NCI-H2171 (cell line): ENCODE results near the gene VPS33B.
"Not testable (repeated sequence)": the region's sequence is repeated elsewhere in the genome, so short reads cannot be mapped to it uniquely, and the experiment has no call there.

Experiments
- DNase-seq: peaks from one replicate; lab custom pipeline; 2025; lab: John Stamatoyannopoulos, UW

Gene VPS33B

GRCh38 chr15:91022075-91022831 is at the start of gene VPS33B:
TSS of gene VPS33B (minus strand) at chr15:91022594. CDS start at chr15:91022249, 345 bp downstream.
- DNase-seq: peak; percentile 93

GRCh38 chr15:91072161-91072560 is 49.8 kb upstream of the VPS33B start:
- no peak for DNase-seq

- no peak for DNase-seq
These were observed 48.5 kb upstream of the VPS33B start for GRCh38 chr15:91070872-91071271.

- DNase-seq: no peak
These were observed 46.6 kb upstream of the VPS33B start for GRCh38 chr15:91068966-91069365.

GRCh38 chr15:91068436-91068835 is 46.0 kb upstream of the VPS33B start:
- DNase-seq: no peak

- no peak for DNase-seq
These were observed 44.6 kb upstream of the VPS33B start for GRCh38 chr15:91067036-91067435.

GRCh38 chr15:91065505-91065904 is 43.1 kb upstream of the VPS33B start:
- no peak for DNase-seq

GRCh38 chr15:91061997-91062396 is 39.6 kb upstream of the VPS33B start:
- no peak for DNase-seq

GRCh38 chr15:91061230-91061629 is 38.8 kb upstream of the VPS33B start:
- no peak for DNase-seq

GRCh38 chr15:91055548-91056331 is 33.3 kb upstream of the VPS33B start:
- DNase-seq: peak; percentile 74

- DNase-seq: no peak
These were observed 32.4 kb upstream of the VPS33B start for GRCh38 chr15:91054816-91055215.

GRCh38 chr15:91051248-91051647 is 28.9 kb upstream of the VPS33B start:
- no peak for DNase-seq

- DNase-seq: no peak
These were observed 27.7 kb upstream of the VPS33B start for GRCh38 chr15:91050128-91050455.

GRCh38 chr15:91049378-91050127 is 27.2 kb upstream of the VPS33B start:
- peak; percentile 45 for DNase-seq

- DNase-seq: no peak
These were observed 25.3 kb upstream of the VPS33B start for GRCh38 chr15:91047545-91048199.

- DNase-seq: not testable (repeated sequence)
These were observed 23.7 kb upstream of the VPS33B start for GRCh38 chr15:91046056-91046455.

GRCh38 chr15:91045065-91045464 is 22.7 kb upstream of the VPS33B start:
- DNase-seq: no peak

GRCh38 chr15:91043202-91043874 is 20.9 kb upstream of the VPS33B start:
- no peak for DNase-seq

- DNase-seq: no peak
These were observed 18.5 kb upstream of the VPS33B start for GRCh38 chr15:91040856-91041255.

- no peak for DNase-seq
These were observed 17.6 kb upstream of the VPS33B start for GRCh38 chr15:91039996-91040395.

- no peak for DNase-seq
These were observed 10.8 kb upstream of the VPS33B start for GRCh38 chr15:91032919-91033803.
